A549 (cell line): ENCODE measurements around the gene PRRC2B. TPM values are rescaled to one million over a fixed set of nuclear protein-coding genes. Genes with fewer than 3 reads are reported as not detected.

Source experiments
- ATAC-seq, 2 experiments: fragments of 200-7000 bp in 1 of 2; fragments of >200 bp in 1 of 2; cut with Nextera tagmentation in 1 of 2; cut with Tn5 transposase in 1 of 2; 3 replicates each; pipeline versions ENCODE4 v1.8.0 to v1.9.1; 2018 to 2020; ENCODE audit warnings: mild to moderate bottlenecking in 1 of 2, moderate library complexity in 1 of 2
- CTCF ChIA-PET: fragments of 300-600 bp; sonication (Branson Sonifier 250); formaldehyde crosslinking; extraction: SDS; loops from one replicate; lab custom pipeline; 2021; ENCODE audit warnings: antibody characterized with exemption, inconsistent platforms; lab: Yijun Ruan, JAX
- POLR2A ChIA-PET: fragments of 350-600 bp; formaldehyde crosslinking; extraction: SDS; loops from one replicate; lab custom pipeline; 2021; ENCODE audit warnings: antibody characterized with exemption, inconsistent platforms; lab: Yijun Ruan, JAX
- DNase-seq, 2 experiments: peaks; one replicate each; pipeline versions ENCODE4 v3.0.0 to v3.0.0-alpha.2; 2011 to 2016; ENCODE audit warnings: low read depth in 1 of 2, low spot score in 1 of 2
- FAIRE-seq: peaks from 2 replicates; lab custom pipeline; 2011; peaks lifted over from hg19 to GRCh38; lab: Jason Lieb, UNC
- H3K27ac ChIP-seq, 2 experiments: fragments of >200 bp; sonication (Bioruptor Twin); formaldehyde crosslinking; 3 replicates each; pipeline ENCODE4 v1.5.1; 2016 to 2017
- H3K4me1 ChIP-seq: fragments of >200 bp; sonication (Bioruptor Twin); formaldehyde crosslinking; 3 replicates; pipeline ENCODE4 v1.6.1; 2016
- H3K4me2 ChIP-seq: fragments of >200 bp; sonication (Bioruptor Twin); formaldehyde crosslinking; 3 replicates; pipeline ENCODE4 v1.6.1; 2016
- H3K4me3 ChIP-seq: fragments of >200 bp; sonication (Bioruptor Twin); formaldehyde crosslinking; 3 replicates; pipeline ENCODE4 v1.5.1; 2016
- H3K9me3 ChIP-seq: fragments of >200 bp; sonication (Bioruptor Twin); formaldehyde crosslinking; 3 replicates; pipeline ENCODE4 v1.6.1; 2016
- CTCF ChIP-seq: fragments of >200 bp; sonication (Bioruptor Twin); formaldehyde crosslinking; IDR thresholded peaks from 3 replicates; pipeline ENCODE4 v1.5.1; 2016
- E2F6 ChIP-seq: IDR thresholded peaks from 2 replicates; pipeline ENCODE4 v1.6.1; 2012; ENCODE audit warnings: low read depth, borderline replicate concordance
- ELK1 ChIP-seq: fragments of 150-350 bp; IDR thresholded peaks from 2 replicates; pipeline ENCODE4 v1.6.1; 2014; ENCODE audit warnings: low read depth, mild to moderate bottlenecking, low read length
- FOSL2 ChIP-seq, 2 experiments: fragments of 450-650 bp in 1 of 2; fragments of >200 bp in 1 of 2; sonication (Bioruptor Twin) in 1 of 2; formaldehyde crosslinking; IDR thresholded peaks; 2 replicates each; pipeline versions ENCODE4 v1.5.0 to v1.6.1; 2016 to 2020; ENCODE audit warnings: mild to moderate bottlenecking in 1 of 2, moderate library complexity in 1 of 2
- FOXS1 ChIP-seq: fragments of 250-450 bp; sonication (Bioruptor Pico); IDR thresholded peaks from 2 replicates; pipeline ENCODE4 v1.5.0; 2020; ENCODE audit warnings: mild to moderate bottlenecking, moderate library complexity
- GATA3 ChIP-seq: IDR thresholded peaks from 2 replicates; pipeline ENCODE4 v1.6.1; 2012; ENCODE audit warnings: borderline replicate concordance
- HOXA7 ChIP-seq: fragments of 250-450 bp; sonication (Bioruptor Pico); IDR thresholded peaks from 2 replicates; pipeline ENCODE4 v1.5.0; 2020; ENCODE audit warnings: mild to moderate bottlenecking, moderate library complexity
- HOXB13 ChIP-seq: fragments of 250-450 bp; sonication (Bioruptor Pico); IDR thresholded peaks from 2 replicates; pipeline ENCODE4 v1.5.0; 2020; ENCODE audit warnings: low read depth, mild to moderate bottlenecking, moderate library complexity
- HOXB5 ChIP-seq: fragments of 250-450 bp; sonication (Bioruptor Pico); IDR thresholded peaks from 2 replicates; pipeline ENCODE4 v1.5.0; 2020; ENCODE audit warnings: mild to moderate bottlenecking, moderate library complexity
- JUNB ChIP-seq: fragments of >200 bp; sonication (Bioruptor Twin); formaldehyde crosslinking; IDR thresholded peaks from 2 replicates; pipeline ENCODE4 v1.6.1; 2016
- KDM1A ChIP-seq: fragments of 200-600 bp; sonication (generic); IDR thresholded peaks from 2 replicates; pipeline ENCODE4 v1.6.1; 2016; ENCODE audit warnings: low read depth, mild to moderate bottlenecking
- MAX ChIP-seq: IDR thresholded peaks from 2 replicates; pipeline ENCODE4 v1.6.1; 2012
- MAZ ChIP-seq: fragments of 150-350 bp; IDR thresholded peaks from 2 replicates; pipeline ENCODE4 v1.6.1; 2014; ENCODE audit warnings: antibody characterized with exemption, low read depth, low read length, borderline replicate concordance
- NPAS2 ChIP-seq: fragments of 250-450 bp; sonication (Bioruptor Pico); IDR thresholded peaks from 2 replicates; pipeline ENCODE4 v1.8.0; 2022; ENCODE audit warnings: mild to moderate bottlenecking, moderate library complexity, borderline replicate concordance
- PBX3 ChIP-seq: IDR thresholded peaks from 2 replicates; pipeline ENCODE4 v1.6.1; 2012
- RARB ChIP-seq: fragments of 250-450 bp; sonication (Bioruptor Pico); IDR thresholded peaks from 2 replicates; pipeline ENCODE4 v1.8.0; 2021; ENCODE audit warnings: mild to moderate bottlenecking, moderate library complexity
- RFX5 ChIP-seq: fragments of 450-650 bp; IDR thresholded peaks from 2 replicates; pipeline ENCODE4 v1.7.1; 2014; ENCODE audit warnings: antibody characterized with exemption, mild to moderate bottlenecking, moderate library complexity
- SREBF2 ChIP-seq: fragments of 450-650 bp; IDR thresholded peaks from 2 replicates; pipeline ENCODE4 v1.6.1; 2014; ENCODE audit warnings: mild to moderate bottlenecking, moderate library complexity
- TP53 ChIP-seq: fragments of 250-450 bp; sonication (Bioruptor Pico); IDR thresholded peaks from 2 replicates; pipeline ENCODE4 v1.5.0; 2021; ENCODE audit warnings: mild to moderate bottlenecking, moderate library complexity
- WGBS: methylation state at CpG from one replicate; pipeline ENCODE4 v1.1.6; 2017; ENCODE audit errors: missing lambda C conversion rate; 5-methylcytosine and 5-hydroxymethylcytosine counted together
- polyA plus RNA-seq, 4 experiments: library from polyadenylated mRNA; depleted of rRNA in 3 of 4; stranded (reverse); fragments of >200 nt; fragmentation: RNase III in 1 of 4; extraction: RNeasy Plus Mini Kit Qiagen cat#74134 plus additional on column Dnase treatment in 1 of 4; gene quantifications; 2 replicates in 3 of 4; 3 replicates in 1 of 4; pipeline ENCODE4 v1.2.3, GENCODE V29; 2011 to 2017

Gene PRRC2B
- polyA plus RNA-seq, 2 of the 4 experiments (the other 2 are of a cell fraction): 35.6 to 47.3 TPM

GRCh38 chr9:131379056-131379455 is 14.8 kb upstream of the PRRC2B start:
- CTCF ChIA-PET: interaction anchor here (1.2 to 1.8 kb wide), 5 partner anchors 8 to 361 kb away, joined by 3 to 6 read pairs (median 4); partner anchors contain the start of gene RAPGEF1
- ATAC-seq: no peak
- POLR2A ChIA-PET: no interaction called here

GRCh38 chr9:131382850-131383729 is 10.8 kb upstream of the PRRC2B start:
- Histone ChIP-seq H3K4me3 (no peak overlapping the region), H3K4me2 (peak overlapping the region; percentile 53), H3K9me3 (no peaks in the 10 kb centered on the region), H3K27ac (peak overlapping the region; percentile 39 to 75), H3K4me1 (peaks cover 14% of the 10 kb centered on the region)
- 67% methylated on average over 19 of the region's 19 CpGs for WGBS
- DNase-seq (peak; percentile 69 to 72), FAIRE-seq (peak; percentile 7), ATAC-seq (peak; percentile 93 to 94)
- ChIA-PET CTCF (interaction anchor here (0.6 to 5.3 kb wide), 10 partner anchors 10 to 95 kb away, joined by 3 to 39 read pairs (median 4); no protein-coding TSS in a partner anchor), POLR2A (interaction anchor here (3.4 kb wide), 1 partner anchor 10 kb away, joined by 64 read pairs; no protein-coding TSS in a partner anchor)
- TF ChIP-seq FOSL2 (IDR thresholded peaks at IDR 0.05) (no peak), FOSL2 (CRISPR knock-in tag; IDR thresholded peaks at IDR 0.05) (no peak), CTCF (no peak), MAX (0 out of 2 replicates have a peak, but pooled peaks have one; percentile 31), SREBF2 (no peak), PBX3 (0 out of 2 replicates have a peak, but pooled peaks have one; percentile 56), TP53 (CRISPR knock-in tag) (no peak)

More at GRCh38 chr9:131379056-131379455, 14.8 kb upstream of the PRRC2B start:
- no peak overlapping the region for H3K4me2 ChIP-seq
- no peak for TF ChIP-seq GATA3
- TF ChIP-seq KDM1A: no peak
- no peak for TF ChIP-seq JUNB
- no peak for TF ChIP-seq NPAS2
- TF ChIP-seq RFX5: no peak
- no peak for TF ChIP-seq HOXB13 (CRISPR knock-in tag)
- no peak for TF ChIP-seq E2F6
- TF ChIP-seq RARB: no peak
- no peak for TF ChIP-seq FOXS1 (CRISPR knock-in tag)
- DNase-seq (no peak), FAIRE-seq (no peak)
- WGBS: 85% methylated on average over 2 of the region's 2 CpGs
- no peak overlapping the region for H3K4me3 ChIP-seq
- H3K27ac ChIP-seq: no peak overlapping the region
- H3K9me3 ChIP-seq: no peaks in the 10 kb centered on the region
- H3K4me1 ChIP-seq: peaks cover 20% of the 10 kb centered on the region

- Histone ChIP-seq H3K4me2 (no peak overlapping the region), H3K9me3 (no peaks in the 10 kb centered on the region), H3K4me1 (peaks cover 14% of the 10 kb centered on the region), H3K27ac (no peak overlapping the region; a peak in 1 of 6 replicates), H3K4me3 (no peak overlapping the region)
- CTCF ChIA-PET: interaction anchor here (0.9 to 5.3 kb wide), 3 partner anchors 8 to 35 kb away, joined by 3 to 39 read pairs (median 7); no protein-coding TSS in a partner anchor
- POLR2A ChIA-PET: interaction anchor here (1.2 kb wide), 1 partner anchor 12 kb away, joined by 5 read pairs; no protein-coding TSS in a partner anchor
- 74% methylated on average over 5 of the region's 5 CpGs for WGBS
- no peak for ATAC-seq
- no peak for FAIRE-seq
- TF ChIP-seq JUNB: no peak
- no peak for TF ChIP-seq MAZ
- no peak for TF ChIP-seq HOXB5
- TF ChIP-seq HOXA7 (CRISPR knock-in tag): no peak
- no peak for TF ChIP-seq ELK1
- TF ChIP-seq NPAS2: no peak
- DNase-seq: no peak
Measured at GRCh38 chr9:131385296-131385695, 8.6 kb upstream of the PRRC2B start.
